Endometrial microvascular endothelial cells (primary cell): ENCODE results near the gene NBDY. TPM values are rescaled to one million over a fixed set of nuclear protein-coding genes. Genes with fewer than 3 reads are reported as not detected.
"Not testable (repeated sequence)": the region's sequence is repeated elsewhere in the genome, so short reads cannot be mapped to it uniquely, and the experiment has no call there.

Source experiments
- in situ Hi-C: cut with HindIII; loops from 2 replicates; pipeline ENCODE4 v1.10.0; 2017; ENCODE audit warnings: low sequenced_read_pairs, low pct_unique_long_range_greater_than_20kb; ENCODE audit errors: inconsistent ontology term
- total RNA-seq: library from RNA; depleted of rRNA; stranded (reverse); fragments of >200 nt; gene quantifications from one replicate; pipeline ENCODE4 v1.2.3, GENCODE V29; 2015; ENCODE audit errors: inconsistent ontology term

The NBDY gene
- total RNA-seq, 1 donor from 2014 or later, result 10.9 TPM

DNA sequence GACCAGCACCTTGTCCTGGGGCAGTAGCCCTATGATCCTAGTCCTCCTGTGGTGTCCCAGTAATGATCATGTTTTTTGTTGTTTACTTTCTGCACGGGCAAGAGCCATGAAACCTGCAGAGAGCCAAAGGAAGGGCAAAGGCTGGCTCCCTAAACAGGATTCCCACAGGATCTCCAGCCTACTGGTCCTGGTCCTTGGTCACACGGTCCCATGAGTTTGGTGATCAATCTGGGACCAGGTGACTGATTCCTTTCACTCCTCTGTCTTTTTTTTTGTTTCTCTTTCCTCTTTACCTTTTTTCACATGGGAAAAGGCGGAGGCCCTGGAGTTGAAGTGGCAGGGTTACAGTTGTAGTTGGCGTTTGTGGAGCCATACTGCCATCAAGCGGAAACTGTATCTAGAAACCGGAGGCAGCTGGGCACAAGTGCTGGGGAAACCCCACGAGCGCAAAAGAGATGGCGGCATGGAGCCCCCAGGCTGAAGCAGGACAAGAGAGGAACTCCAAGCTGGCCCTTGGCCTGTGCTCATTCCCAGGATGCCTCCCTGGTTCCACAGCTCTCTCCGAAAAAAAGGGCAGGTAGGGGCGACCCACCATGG lies 34.6 kb downstream of the NBDY start:
- in situ Hi-C loops, result no loop called here

DNA sequence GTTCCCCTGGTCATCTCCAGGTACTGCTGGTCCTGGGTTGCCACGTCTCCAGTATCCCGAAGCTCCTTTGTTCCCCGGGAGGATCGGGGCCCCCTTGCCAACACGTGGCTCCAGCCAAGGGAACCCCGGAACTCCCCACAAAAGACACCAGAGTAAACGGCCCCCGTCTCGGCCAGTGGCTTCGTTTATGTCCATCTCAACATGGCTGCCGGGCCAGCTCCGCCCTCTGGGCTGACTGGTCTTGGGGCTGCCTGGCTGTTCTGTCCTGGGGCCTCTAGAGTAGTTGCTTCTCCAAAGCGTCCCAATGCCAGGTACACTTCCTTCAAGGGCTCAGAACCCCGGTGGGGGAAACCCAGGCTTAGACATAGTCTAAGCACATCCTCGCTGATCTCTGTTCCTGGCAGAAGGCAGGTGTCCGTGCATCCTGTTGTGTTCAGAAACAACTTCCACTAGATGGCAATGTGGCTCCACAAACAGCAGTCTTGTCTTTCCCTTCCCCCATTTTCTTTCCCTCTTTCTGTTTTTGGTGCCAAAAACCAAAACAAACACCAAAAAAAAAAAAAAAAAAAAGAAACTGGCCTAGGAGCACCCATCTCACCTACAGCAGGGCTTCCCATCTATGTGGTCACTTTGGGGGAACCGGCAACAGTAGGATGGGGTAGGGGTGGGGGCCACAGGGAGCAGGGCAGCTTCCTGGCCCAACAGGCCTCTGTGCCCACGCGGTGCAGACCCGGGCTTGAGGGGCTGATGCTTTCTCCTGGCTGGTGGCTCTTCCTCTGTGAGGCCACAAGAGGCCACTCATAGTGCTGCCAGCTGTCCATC lies 35.3 kb downstream of the NBDY start:
- in situ Hi-C loops, result no loop called here

DNA sequence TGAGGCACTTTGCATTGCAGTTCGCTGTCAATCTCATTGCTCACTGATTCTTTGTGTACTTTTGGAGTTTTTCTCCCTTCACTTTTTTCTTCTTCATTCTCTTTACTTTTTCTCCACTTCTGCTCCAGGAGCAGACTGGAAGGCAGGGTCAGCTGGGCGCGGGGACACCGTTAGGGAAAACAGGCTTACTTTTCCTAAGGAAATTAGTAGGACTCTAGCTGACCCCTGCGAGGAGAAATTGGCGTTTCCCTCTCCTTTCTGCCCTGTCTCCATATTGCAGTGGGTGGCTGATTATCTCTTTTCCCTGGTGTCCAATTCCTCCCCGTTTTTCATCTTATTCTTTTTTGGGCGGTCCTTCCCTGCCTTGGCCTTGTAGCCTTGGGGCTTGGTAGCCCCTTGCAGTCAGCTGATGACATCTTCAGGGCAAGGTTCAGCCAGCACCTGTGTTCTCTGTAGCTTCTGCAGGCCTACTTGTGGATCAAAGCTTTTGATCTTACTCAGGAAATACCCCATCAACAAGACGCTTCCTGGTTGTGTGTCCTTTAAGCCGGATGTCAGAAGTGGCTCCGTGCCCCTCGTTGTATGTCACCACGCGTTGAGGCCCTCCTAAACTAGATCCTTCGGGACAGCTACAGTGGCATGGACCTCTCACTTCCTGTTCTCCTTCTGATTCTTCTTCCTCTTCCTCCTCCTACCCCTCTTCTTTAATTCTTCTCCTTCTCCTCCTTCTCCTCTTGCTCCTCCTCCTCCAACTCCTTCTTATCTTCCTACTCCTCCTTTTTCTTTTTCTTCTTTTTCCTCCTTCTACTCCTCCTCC lies 36.1 kb downstream of the NBDY start:
- in situ Hi-C loops, result no loop called here

DNA sequence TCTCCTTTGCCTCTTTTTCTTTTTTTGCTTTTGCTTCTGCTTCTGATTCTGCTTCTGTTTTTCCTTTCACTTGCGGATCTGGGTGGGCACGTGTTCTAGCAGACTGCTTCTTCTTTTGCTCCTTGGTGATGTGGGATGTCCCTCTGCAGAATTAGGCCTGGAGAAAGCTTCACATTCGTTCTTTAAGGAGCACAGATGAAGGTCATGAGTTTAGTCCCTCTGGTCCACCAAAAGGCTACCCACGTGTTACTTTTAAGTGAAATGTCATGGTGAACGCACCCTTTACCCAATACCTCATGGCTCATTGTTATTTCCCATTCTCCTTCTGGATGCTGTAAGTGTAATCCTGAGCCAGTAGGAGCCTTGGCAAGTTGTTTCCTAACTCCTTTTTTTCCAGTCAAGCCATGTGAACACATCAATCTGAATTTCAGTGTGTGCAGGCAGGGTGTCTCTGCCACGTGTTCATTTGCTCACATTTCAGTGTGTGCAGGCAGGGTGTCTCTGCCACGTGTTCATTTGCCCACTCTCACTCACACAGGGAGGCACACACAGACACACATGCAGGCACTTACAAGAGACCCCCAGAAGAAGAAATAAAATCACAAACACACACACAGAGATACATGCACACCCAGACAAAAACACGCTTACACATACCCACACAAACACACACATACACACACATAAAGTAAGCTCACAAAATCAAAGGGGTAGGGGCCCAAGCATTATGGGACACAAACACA lies 36.9 kb downstream of the NBDY start:
- in situ Hi-C loops, result no loop called here

DNA sequence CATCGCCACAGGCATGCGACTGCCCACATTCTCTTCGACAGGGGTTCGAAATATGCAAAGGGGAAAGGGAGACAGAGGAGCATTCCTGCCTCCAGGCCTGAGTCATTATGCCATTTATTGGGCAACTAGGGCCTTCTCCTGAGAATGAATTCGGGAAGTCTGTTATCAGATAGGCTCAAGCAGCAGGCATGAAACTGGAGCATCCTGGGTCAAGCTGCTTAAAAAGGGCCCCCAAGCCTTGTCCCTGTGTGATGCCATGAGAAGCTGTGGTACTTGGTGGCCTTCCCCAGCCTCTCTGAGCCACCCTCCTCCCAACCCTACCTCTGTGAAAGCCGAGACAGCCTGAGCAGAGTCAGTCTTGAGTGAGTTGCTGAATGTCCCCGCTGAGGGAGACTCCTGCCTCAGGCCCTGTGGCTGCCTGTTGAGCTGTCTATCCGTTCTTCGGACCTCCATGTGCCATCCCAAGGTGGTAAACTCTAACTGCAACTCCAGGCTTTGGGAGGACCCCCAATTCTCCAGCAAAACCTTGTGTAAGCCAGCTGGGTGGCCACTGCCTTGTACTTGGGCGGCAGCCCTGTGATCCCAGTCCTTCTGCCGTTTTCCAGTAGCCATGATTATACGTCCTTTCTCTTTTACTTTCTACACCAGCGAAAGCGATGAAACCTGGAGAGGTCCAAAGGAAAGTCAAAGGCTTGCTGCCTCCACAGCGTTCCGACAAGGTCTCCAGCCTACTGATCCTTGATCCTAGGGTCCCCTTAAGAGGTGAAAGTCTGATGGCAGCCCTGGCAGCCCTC lies 37.7 kb downstream of the NBDY start:
- in situ Hi-C loops, result no loop called here

DNA sequence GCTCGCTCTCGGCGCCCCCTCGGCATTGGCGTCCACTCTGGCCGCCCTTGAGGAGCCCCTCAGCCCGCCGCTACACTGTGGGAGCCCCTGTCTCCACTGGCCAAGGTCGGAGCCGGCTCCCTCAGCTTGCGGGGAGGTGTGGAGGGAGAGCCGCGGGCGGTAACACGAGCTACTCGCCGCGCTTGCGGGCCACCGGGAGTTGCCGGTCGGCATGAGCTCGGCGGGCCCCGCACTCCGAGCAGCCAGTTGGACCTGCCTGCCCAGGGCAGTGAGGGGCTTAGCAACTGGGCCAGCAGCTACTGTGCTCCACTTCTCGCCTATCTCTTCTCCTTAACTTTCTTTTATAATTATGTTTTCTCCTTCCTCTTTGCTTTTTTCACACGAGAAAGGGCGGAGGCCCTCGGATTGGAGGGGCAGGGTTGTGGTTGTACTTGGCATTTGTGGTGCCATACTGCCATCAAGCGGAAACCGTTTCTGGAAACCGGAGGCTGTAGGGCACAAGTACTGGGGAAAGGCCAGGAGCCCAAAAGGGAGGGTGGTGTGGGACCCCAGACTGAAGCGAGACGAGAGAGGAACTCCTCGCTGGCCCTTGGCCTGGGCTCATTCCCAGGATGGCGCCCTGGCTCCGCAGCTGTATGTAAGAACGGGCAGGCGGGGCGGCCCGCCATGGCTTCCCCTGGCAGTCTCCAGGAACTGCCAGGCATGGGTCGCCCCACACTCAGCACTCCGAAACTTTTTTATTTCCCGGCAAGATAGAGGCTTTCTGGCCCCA lies 38.5 kb downstream of the NBDY start:
- in situ Hi-C loops, result not testable (repeated sequence)

DNA sequence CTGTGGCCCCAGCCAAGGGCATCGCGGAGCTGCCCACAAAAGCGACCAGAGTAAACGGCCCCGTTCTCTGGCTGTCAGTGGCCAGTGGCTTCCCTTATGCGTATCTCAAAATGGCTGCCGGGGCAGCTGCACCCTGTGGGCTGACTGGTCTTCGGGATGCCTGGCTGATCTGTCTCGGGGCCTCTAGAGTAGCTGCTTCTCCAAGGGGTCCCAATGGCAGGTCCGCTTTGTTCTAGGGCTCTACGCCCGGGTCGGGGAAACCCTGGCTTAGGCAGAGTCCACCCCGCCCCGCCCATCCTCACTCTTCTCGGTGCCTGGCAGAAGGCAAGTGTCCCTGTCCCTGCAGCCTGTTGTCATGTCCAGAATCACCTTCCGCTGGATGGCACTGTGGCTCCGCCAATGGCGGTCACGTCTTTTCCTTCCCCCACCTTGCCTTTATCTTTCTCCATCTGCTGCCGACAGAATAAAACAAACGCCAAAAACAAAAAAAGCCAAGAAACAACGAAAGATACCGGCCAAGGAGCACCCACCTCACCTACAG lies 39.1 kb downstream of the NBDY start:
- in situ Hi-C loops, result not testable (repeated sequence)

DNA sequence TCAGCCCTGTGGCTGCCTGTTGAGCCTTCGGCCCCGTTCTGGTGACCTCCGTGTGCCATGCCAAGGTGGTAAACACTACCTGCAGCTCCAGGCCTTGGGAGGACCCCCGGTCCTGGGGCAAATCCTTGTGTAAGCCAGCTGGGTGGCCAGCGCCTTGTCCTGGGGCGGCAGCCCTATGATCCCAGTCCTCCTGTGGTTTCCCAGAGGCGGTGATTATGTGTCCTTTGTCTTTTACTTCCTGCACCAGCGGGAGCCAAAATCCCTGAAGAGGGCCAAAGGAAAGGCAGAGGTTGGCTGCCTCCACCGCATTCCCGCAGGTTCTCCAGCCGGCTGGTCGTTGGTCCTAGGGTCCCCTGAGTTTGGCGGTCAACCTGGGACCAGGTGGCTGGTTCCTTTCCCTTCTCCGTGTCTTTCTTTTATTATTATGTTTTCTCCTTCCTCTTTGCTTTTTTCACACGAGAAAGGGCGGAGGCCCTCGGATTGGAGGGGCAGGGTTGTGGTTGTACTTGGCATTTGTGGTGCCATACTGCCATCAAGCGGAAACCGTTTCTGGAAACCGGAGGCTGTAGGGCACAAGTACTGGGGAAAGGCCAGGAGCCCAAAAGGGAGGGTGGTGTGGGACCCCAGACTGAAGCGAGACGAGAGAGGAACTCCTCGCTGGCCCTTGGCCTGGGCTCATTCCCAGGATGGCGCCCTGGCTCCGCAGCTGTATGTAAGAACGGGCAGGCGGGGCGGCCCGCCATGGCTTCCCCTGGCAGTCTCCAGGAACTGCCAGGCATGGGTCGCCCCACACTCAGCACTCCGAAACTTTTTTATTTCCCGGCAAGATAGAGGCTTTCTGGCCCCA lies 43.9 kb downstream of the NBDY start:
- in situ Hi-C loops, result not testable (repeated sequence)

DNA sequence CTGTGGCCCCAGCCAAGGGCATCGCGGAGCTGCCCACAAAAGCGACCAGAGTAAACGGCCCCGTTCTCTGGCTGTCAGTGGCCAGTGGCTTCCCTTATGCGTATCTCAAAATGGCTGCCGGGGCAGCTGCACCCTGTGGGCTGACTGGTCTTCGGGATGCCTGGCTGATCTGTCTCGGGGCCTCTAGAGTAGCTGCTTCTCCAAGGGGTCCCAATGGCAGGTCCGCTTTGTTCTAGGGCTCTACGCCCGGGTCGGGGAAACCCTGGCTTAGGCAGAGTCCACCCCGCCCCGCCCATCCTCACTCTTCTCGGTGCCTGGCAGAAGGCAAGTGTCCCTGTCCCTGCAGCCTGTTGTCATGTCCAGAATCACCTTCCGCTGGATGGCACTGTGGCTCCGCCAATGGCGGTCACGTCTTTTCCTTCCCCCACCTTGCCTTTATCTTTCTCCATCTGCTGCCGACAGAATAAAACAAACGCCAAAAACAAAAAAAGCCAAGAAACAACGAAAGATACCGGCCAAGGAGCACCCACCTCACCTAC lies 44.5 kb downstream of the NBDY start:
- in situ Hi-C loops, result not testable (repeated sequence)

DNA sequence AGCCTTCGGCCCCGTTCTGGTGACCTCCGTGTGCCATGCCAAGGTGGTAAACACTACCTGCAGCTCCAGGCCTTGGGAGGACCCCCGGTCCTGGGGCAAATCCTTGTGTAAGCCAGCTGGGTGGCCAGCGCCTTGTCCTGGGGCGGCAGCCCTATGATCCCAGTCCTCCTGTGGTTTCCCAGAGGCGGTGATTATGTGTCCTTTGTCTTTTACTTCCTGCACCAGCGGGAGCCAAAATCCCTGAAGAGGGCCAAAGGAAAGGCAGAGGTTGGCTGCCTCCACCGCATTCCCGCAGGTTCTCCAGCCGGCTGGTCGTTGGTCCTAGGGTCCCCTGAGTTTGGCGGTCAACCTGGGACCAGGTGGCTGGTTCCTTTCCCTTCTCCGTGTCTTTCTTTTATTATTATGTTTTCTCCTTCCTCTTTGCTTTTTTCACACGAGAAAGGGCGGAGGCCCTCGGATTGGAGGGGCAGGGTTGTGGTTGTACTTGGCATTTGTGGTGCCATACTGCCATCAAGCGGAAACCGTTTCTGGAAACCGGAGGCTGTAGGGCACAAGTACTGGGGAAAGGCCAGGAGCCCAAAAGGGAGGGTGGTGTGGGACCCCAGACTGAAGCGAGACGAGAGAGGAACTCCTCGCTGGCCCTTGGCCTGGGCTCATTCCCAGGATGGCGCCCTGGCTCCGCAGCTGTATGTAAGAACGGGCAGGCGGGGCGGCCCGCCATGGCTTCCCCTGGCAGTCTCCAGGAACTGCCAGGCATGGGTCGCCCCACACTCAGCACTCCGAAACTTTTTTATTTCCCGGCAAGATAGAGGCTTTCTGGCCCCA lies 49.3 kb downstream of the NBDY start:
- in situ Hi-C loops, result not testable (repeated sequence)

DNA sequence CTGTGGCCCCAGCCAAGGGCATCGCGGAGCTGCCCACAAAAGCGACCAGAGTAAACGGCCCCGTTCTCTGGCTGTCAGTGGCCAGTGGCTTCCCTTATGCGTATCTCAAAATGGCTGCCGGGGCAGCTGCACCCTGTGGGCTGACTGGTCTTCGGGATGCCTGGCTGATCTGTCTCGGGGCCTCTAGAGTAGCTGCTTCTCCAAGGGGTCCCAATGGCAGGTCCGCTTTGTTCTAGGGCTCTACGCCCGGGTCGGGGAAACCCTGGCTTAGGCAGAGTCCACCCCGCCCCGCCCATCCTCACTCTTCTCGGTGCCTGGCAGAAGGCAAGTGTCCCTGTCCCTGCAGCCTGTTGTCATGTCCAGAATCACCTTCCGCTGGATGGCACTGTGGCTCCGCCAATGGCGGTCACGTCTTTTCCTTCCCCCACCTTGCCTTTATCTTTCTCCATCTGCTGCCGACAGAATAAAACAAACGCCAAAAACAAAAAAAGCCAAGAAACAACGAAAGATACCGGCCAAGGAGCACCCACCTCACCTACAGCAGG lies 50.0 kb downstream of the NBDY start:
- in situ Hi-C loops, result not testable (repeated sequence)

DNA sequence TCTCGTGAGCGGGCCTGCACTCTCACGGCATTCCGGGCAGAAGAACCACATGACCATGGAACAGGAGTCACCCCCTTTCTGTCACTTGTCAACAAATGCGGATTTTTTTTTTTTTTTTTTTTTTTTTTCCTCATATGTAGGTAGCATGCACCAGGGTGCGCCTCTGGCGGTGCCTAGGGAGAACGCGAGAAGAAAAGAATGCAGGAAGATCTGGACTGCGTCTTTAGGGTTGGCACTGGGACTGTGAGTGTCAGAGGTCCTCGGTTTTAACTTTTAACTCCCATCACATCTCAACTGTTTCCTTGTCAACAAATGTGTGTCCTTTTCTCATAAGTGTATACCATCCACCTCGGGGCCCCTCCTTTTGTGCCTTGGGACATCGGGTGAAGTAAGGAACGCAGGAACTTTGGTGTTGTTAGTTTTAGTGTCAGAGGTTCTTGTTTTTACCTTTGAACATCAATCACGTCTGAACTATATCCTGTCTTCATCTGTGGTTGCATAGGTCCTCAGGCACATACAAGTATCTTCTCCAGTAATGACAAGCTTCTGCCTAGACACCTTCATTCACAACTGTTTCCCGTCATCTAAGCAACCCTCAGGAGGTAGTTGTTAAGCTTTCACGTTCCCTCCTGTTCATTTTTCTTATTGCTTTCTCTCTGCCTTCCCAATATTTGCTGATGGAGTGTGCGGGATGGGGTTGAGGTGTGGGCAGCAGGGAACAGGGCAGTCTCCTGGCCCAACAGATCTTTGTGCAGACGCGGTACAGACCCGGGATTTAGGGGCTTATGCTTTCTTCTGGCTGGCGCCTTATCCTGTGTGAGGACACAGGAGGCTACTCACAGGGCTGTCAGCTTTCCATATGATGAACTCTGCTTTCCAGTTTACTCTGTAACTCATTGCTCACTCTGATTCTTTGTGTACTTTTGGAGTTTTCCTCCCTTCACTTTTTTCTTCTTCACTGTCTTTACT lies 51.9 kb downstream of the NBDY start:
- in situ Hi-C loops, result not testable (repeated sequence)

DNA sequence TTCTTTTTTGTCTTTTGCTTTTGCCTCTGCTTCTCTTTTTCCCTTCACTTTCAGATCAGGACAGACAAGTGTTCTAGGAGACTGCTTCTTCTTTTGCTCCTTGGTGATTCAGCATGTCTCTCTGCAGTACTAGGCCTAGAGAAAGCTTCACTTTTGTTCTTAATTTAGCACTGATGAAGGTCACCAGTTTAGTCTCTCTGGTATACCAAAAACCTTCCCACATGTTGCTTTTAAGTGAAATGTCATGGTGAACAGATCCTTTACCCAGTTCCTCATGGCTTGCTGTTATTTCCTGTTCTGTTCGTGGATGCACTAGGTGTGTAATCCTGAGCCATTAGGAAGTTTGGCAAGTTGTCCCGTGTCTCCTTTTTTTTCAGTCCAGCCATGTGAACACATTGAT lies 53.3 kb downstream of the NBDY start:
- in situ Hi-C loops, result no loop called here

DNA sequence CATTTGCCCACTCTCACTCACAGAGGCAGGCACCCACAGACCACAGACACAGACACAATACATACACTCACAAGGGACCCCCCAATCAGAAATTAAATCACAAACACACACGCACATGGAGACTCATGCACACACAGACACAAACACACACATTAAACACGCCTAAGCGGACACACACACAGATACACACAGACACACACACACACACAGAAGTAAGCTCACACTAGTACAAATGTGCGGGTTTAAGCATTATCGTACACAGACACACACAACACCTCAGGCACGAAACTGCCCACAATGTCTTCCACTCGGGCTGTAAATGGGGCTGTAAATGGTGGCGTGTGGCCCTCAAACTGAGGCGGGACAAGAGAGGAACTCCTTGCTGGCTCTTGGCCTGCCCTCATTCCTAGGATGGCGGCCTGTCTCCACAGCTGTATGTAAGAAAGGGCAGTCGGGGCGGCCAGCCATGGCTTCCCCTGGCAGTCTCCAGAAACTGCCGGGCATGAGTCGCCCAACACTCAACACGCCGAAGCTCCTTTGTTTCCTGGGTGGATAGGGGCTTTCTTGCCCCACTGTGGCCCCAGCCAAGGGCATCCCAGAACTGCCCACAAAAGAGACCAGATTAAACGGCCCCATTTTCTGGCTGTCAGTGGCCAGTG lies 53.9 kb downstream of the NBDY start:
- in situ Hi-C loops, result no loop called here
